NAMALWA (cell line): ENCODE data around the gene FGF18.
A peak's percentile ranks its signal among the peaks of the same experiment; 100 is the strongest.

Source experiments
- DNase-seq: peaks from one replicate; pipeline ENCODE4 v3.0.0-alpha.2; 2015; ENCODE audit warnings: low spot score

The FGF18 gene

GRCh38 chr5:171470420-171470819 is 51.0 kb downstream of the FGF18 start:
- no peak for DNase-seq

DNA sequence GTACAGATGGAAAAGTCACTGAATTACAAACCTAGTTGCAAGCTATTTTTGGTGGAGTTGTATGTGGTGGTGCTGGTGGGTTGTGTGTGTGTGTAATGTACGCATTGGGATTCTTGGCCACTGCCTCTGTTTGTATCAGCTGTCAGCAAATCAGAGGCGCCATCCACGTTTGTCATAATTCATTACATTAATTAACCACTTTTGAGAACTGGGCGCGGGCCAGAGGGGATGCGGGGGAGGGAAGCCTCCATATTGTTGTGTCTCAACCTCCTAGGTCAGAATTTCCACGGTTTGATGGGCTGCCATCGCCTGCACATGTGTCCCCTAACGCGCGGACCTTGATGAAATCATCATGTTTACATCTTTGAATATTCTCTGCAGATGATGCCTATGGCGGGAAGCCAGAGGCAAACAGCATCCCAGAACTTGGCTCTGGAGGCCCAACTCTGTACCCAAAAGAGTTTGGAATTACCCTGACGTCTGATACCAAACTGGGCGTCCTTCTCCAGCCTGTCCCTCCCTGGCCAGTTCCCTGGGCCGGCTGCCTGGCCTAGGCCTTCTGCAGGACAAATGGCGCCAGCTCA is 54.9 kb downstream of the FGF18 start:
- DNase-seq: no peak

- no peak for DNase-seq
These were observed 56.1 kb downstream of the FGF18 start for GRCh38 chr5:171475596-171475995.

DNA sequence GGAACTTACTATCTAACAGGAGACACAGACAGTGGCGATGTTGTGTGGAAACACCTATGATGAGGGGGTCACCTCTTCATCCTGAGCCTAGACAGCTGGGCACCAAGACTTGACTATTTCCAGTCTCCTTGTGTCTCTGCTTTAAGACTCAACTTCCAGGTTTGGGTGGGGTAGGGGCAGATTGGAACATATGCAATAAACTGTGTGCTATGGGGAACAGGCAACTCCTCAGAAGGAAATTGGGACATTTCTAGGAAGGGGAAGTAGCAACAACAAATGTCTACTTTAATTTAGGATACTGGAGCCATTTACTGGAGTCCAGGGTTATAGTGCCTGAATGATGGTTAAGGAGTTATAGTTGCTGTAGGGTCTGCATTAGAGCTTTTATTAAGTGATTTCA is 57.3 kb downstream of the FGF18 start:
- no peak for DNase-seq

GRCh38 chr5:171477101-171477500 is 57.7 kb downstream of the FGF18 start:
- DNase-seq: no peak

DNA sequence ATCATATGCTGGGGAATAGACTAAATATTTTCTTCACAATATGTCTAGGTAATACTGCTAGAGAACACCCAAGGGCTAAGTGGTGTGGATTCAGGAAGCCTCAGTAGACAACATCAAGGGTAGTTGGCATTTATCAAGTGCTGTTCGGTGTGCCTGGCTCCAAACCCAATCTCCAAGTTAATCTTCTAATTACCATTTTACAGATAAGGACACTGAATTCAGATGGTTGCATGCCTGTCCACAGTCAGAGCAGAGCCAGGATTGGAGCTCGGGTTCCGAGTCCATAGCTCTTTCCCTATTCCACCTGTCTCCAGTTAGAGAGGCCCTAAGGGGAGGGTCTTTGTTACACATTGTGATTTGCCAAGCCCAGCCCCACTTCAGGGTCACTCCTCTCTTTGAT is 58.2 kb downstream of the FGF18 start:
- DNase-seq: no peak

- DNase-seq: no peak
These were observed 59.7 kb downstream of the FGF18 start for GRCh38 chr5:171478946-171479775.

- no peak for DNase-seq
These were observed 60.3 kb downstream of the FGF18 start for GRCh38 chr5:171479776-171480125.

- no peak for DNase-seq
These were observed 60.8 kb downstream of the FGF18 start for GRCh38 chr5:171480239-171480638.

- DNase-seq: no peak
These were observed 62.4 kb downstream of the FGF18 start for GRCh38 chr5:171481571-171482433.

GRCh38 chr5:171482434-171482730 is 62.9 kb downstream of the FGF18 start:
- DNase-seq: no peak

- no peak for DNase-seq
These were observed 64.2 kb downstream of the FGF18 start for GRCh38 chr5:171483551-171484135.

DNA sequence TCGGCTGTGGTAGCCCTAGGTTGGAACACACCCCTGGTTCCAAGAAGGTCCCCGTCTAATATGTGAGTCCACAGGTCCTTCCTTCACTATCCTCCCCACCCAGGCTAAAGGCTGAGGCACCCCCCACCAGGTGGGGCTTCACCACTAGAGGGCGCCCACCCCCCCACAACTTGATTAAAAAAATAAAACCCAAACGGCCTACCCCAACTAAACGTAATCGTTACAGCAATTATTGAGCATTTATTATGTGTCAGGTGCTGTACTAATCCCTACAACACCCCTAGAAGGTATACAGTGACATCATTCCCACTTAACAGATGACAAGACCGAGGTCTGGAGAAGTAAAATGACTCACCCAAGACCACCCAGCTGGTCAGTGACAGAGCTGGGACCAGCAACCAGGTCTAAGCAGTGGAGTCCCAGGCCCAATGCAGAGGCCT is 65.0 kb downstream of the FGF18 start:
- peak; percentile 60 for DNase-seq

- no peak for DNase-seq
These were observed 66.2 kb downstream of the FGF18 start for GRCh38 chr5:171485668-171486067.

GRCh38 chr5:171486613-171487012 is 67.2 kb downstream of the FGF18 start:
- DNase-seq: no peak

DNA sequence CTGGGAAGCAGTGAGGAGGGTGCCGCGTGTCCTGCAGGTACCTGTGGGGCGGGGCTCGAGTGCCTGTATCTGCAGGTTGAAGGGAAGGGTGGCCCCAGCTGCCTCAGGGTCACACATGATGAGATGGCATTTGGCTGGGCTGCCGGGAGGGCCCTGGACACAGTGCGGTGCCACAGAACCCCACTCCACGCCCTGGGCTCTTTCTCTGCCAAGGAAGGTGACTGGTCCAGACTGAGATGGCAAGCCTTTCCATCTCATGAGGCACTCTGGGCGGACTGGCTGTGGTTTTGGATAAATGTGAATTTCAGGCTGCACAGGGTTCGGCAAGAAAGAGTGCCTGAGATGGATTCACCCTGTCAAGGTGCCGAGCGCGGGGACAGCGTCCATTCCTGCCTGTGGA is 69.4 kb downstream of the FGF18 start:
- DNase-seq: no peak

DNA sequence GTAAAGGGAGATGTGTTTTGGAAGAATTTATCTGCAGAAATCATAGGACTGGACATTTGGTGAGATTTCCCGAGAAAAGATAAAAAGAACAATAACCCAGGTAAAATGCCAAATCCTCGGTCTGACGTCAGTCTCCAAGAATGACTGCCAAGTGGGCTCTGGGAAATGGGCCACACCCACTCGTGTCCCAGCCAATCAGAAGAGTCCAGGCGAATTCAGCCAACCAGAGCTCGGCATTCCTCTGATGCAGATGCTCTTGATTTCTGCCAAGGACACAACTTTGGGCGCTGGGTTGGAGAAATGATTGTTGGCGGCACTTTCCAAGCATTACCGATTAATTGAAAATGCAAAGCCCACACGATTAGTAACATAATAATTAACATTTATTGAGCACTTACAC is 73.3 kb downstream of the FGF18 start:
- DNase-seq: peak; percentile 12

DNA sequence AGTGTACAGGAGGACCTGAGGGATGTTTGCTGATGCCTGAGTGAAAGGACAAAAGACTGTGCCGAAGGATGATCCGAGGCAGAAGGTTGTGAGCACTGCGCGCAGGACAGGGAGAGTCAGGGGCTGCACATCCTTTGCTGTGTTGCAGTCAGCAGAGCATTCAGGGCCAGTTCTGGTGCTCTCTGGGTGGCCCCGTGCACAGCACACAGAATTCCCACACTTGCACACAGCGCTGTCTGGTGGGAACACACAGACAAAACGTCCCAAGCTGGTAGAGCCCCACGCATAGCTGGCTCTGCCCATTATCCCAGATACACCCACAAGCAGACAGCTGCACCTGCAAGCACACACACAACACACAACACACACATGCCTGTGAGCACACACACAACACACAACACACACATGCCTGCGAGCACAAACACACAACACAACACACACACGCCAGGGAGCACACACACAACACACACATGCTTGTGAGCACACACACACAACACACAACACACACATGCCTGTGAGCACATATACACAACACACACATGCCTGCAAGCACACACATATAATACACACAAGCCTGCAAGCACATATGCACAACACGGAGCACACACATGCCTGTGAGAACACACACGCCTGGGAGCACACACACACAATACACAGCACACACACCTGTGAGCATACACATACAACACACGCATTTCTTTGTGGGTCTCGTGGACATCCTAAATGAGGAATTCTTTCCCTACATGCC is 74.4 kb downstream of the FGF18 start:
- DNase-seq: no peak

- DNase-seq: no peak
These were observed 75.1 kb downstream of the FGF18 start for GRCh38 chr5:171494452-171495121.

GRCh38 chr5:171495122-171495700 is 75.8 kb downstream of the FGF18 start:
- no peak for DNase-seq

GRCh38 chr5:171496456-171496855 is 77.0 kb downstream of the FGF18 start:
- no peak for DNase-seq
